Activated naive CD4-positive, alpha-beta T cell treated with anti-CD3 and anti-CD28 coated beads, Interleukin-2, amount 10 ng/mL, durations not matched to agents 7 days and 5 days (primary cell): ENCODE measurements around the gene WIZ.
A peak's percentile ranks its signal among the peaks of the same experiment; 100 is the strongest.
"Not testable (repeated sequence)": the region's sequence is repeated elsewhere in the genome, so short reads cannot be mapped to it uniquely, and the experiment has no call there.

Experiments
- CTCF ChIA-PET: fragments of 350-600 bp; sonication (Branson Sonifier 250); formaldehyde crosslinking; loops from one replicate; lab custom pipeline; 2021; ENCODE audit warnings: antibody characterized with exemption; lab: Charles Lee
- DNase-seq: peaks from one replicate; pipeline ENCODE4 v3.0.0-alpha.2; 2020
- H3K27ac Mint-ChIP-seq: one replicate; pipeline ENCODE4 v1.8.0; 2021; ENCODE audit warnings: mild to moderate bottlenecking, moderate library complexity, mixed read lengths
- H3K27me3 Mint-ChIP-seq: one replicate; pipeline ENCODE4 v1.8.0; 2021; ENCODE audit warnings: mild to moderate bottlenecking, mixed read lengths
- H3K36me3 Mint-ChIP-seq: one replicate; pipeline ENCODE4 v1.8.0; 2021; ENCODE audit warnings: mixed read lengths
- H3K4me1 Mint-ChIP-seq: one replicate; pipeline ENCODE4 v1.8.0; 2021; ENCODE audit warnings: mixed read lengths
- H3K4me3 Mint-ChIP-seq: one replicate; pipeline ENCODE4 v1.8.0; 2021; ENCODE audit warnings: mild to moderate bottlenecking, moderate library complexity, mixed read lengths
- H3K9me3 Mint-ChIP-seq: one replicate; pipeline ENCODE4 v1.8.0; 2021; ENCODE audit warnings: mixed read lengths

The WIZ gene

GRCh38 chr19:15424692-15425272, 25.0 kb downstream of the WIZ start:
- Mint-ChIP-seq H3K27ac (no peak overlapping the region), H3K4me1 (peaks cover 6% of the 10 kb centered on the region), H3K9me3 (peaks cover 3% of the 10 kb centered on the region), H3K36me3 (peaks cover 43% of the 10 kb centered on the region), H3K4me3 (no peak overlapping the region), H3K27me3 (no peaks in the 10 kb centered on the region)
- no peak for DNase-seq
- CTCF ChIA-PET: interaction anchor here (0.9 kb wide), 1 partner anchor 39 kb away, joined by 3 read pairs; no protein-coding TSS in a partner anchor

GRCh38 chr19:15424121-15424520, 25.6 kb downstream of the WIZ start:
- H3K4me1 Mint-ChIP-seq: peaks cover 13% of the 10 kb centered on the region
- H3K27me3 Mint-ChIP-seq: no peaks in the 10 kb centered on the region
- H3K9me3 Mint-ChIP-seq: peaks cover 3% of the 10 kb centered on the region
- no peak overlapping the region for H3K4me3 Mint-ChIP-seq
- no peak overlapping the region for H3K27ac Mint-ChIP-seq
- CTCF ChIA-PET: interaction anchor here (0.7 kb wide), 1 partner anchor 132 kb away, joined by 3 read pairs; no protein-coding TSS in a partner anchor
- H3K36me3 Mint-ChIP-seq: peaks cover 43% of the 10 kb centered on the region
- no peak for DNase-seq

GRCh38 chr19:15423130-15423529, 26.6 kb downstream of the WIZ start:
- CTCF ChIA-PET: no interaction called here
- no peak for DNase-seq
- Mint-ChIP-seq H3K4me1 (peaks cover 11% of the 10 kb centered on the region), H3K27me3 (peaks cover 4% of the 10 kb centered on the region), H3K27ac (no peak overlapping the region), H3K36me3 (peaks cover 43% of the 10 kb centered on the region), H3K4me3 (no peak overlapping the region), H3K9me3 (peaks cover 3% of the 10 kb centered on the region)

- Mint-ChIP-seq H3K9me3 (peaks cover 3% of the 10 kb centered on the region), H3K27ac (no peak overlapping the region), H3K4me3 (no peak overlapping the region), H3K27me3 (peaks cover 4% of the 10 kb centered on the region), H3K4me1 (peaks cover 17% of the 10 kb centered on the region), H3K36me3 (peaks cover 41% of the 10 kb centered on the region)
- CTCF ChIA-PET: interaction anchor here (7.3 kb wide), 1 partner anchor 131 kb away, joined by 152 read pairs; no protein-coding TSS in a partner anchor
- DNase-seq: no peak
These were observed 27.3 kb downstream of the WIZ start for GRCh38 chr19:15422296-15423075.

GRCh38 chr19:15421721-15422260, 28.0 kb downstream of the WIZ start:
- H3K36me3 Mint-ChIP-seq: peaks cover 36% of the 10 kb centered on the region
- DNase-seq: no peak
- H3K27ac Mint-ChIP-seq: no peak overlapping the region
- H3K9me3 Mint-ChIP-seq: peaks cover 3% of the 10 kb centered on the region
- H3K27me3 Mint-ChIP-seq: peaks cover 4% of the 10 kb centered on the region
- peaks cover 24% of the 10 kb centered on the region for H3K4me1 Mint-ChIP-seq
- no peak overlapping the region for H3K4me3 Mint-ChIP-seq
- CTCF ChIA-PET: interaction anchor here (3.6 to 7.3 kb wide), 2 partner anchors 9 to 132 kb away, joined by 19 to 152 read pairs; no protein-coding TSS in a partner anchor

GRCh38 chr19:15421136-15421695, 28.5 kb downstream of the WIZ start:
- Mint-ChIP-seq H3K27me3 (peaks cover 4% of the 10 kb centered on the region), H3K9me3 (peaks cover 3% of the 10 kb centered on the region), H3K27ac (no peak overlapping the region), H3K4me1 (peaks cover 30% of the 10 kb centered on the region), H3K4me3 (no peak overlapping the region), H3K36me3 (peaks cover 36% of the 10 kb centered on the region)
- DNase-seq: no peak
- CTCF ChIA-PET: interaction anchor here (3.1 to 7.3 kb wide), 3 partner anchors 9 to 133 kb away, joined by 17 to 152 read pairs (median 19); partner anchors contain the start of gene AKAP8

GRCh38 chr19:15419413-15420025, 30.2 kb downstream of the WIZ start:
- H3K36me3 Mint-ChIP-seq: peaks cover 37% of the 10 kb centered on the region
- CTCF ChIA-PET: interaction anchor here (0.8 to 7.3 kb wide), 23 partner anchors 9 to 327 kb away, joined by 3 to 152 read pairs (median 5); partner anchors contain the start of genes AKAP8 and RASAL3
- no peak for DNase-seq
- peaks cover 4% of the 10 kb centered on the region for H3K27me3 Mint-ChIP-seq
- H3K4me1 Mint-ChIP-seq: peaks cover 34% of the 10 kb centered on the region
- peaks cover 3% of the 10 kb centered on the region for H3K9me3 Mint-ChIP-seq
- peak overlapping the region; percentile 98 for H3K27ac Mint-ChIP-seq
- peak overlapping the region; percentile 99 for H3K4me3 Mint-ChIP-seq

- Mint-ChIP-seq H3K36me3 (peaks cover 32% of the 10 kb centered on the region), H3K27ac (peak within 1 kb of the TSS; percentile 98)
- CTCF ChIA-PET: interaction anchor here (0.7 to 7.3 kb wide), 23 partner anchors 9 to 327 kb away, joined by 3 to 152 read pairs (median 5); partner anchors contain the start of genes AKAP8 and RASAL3
These were observed 31.0 kb downstream of the WIZ start, which contains the start of gene AKAP8L for GRCh38 chr19:15418579-15419412. AKAP8L (minus strand) TSS chr19:15418988; CDS start chr19:15418923, 65 bp downstream.

GRCh38 chr19:15418231-15418578, 31.6 kb downstream of the WIZ start:
- Mint-ChIP-seq H3K36me3 (peaks cover 28% of the 10 kb centered on the region), H3K4me3 (peak overlapping the region; percentile 99), H3K4me1 (peaks cover 37% of the 10 kb centered on the region), H3K27ac (peak overlapping the region; percentile 98), H3K27me3 (peaks cover 4% of the 10 kb centered on the region), H3K9me3 (no peaks in the 10 kb centered on the region)
- DNase-seq: no peak
- CTCF ChIA-PET: interaction anchor here (1.0 to 7.3 kb wide), 9 partner anchors 15 to 241 kb away, joined by 3 to 152 read pairs (median 8); partner anchors contain the start of genes AKAP8 and RASAL3

More at GRCh38 chr19:15418579-15419412, 31.0 kb downstream of the WIZ start, which contains the start of gene AKAP8L:
- Mint-ChIP-seq H3K27me3 (peaks cover 4% of the 10 kb centered on the region), H3K9me3 (peaks cover 3% of the 10 kb centered on the region), H3K4me1 (peaks cover 34% of the 10 kb centered on the region), H3K4me3 (peak within 1 kb of the TSS; percentile 99)
- DNase-seq: peak; percentile 100

GRCh38 chr19:15417699-15418098, 32.1 kb downstream of the WIZ start:
- Mint-ChIP-seq H3K4me1 (peaks cover 41% of the 10 kb centered on the region), H3K27ac (peak overlapping the region; percentile 98), H3K27me3 (peaks cover 4% of the 10 kb centered on the region), H3K36me3 (peaks cover 23% of the 10 kb centered on the region), H3K4me3 (peak overlapping the region; percentile 99), H3K9me3 (no peaks in the 10 kb centered on the region)
- DNase-seq: no peak
- CTCF ChIA-PET: interaction anchor here (0.6 to 7.3 kb wide), 5 partner anchors 25 to 240 kb away, joined by 3 to 152 read pairs (median 3); partner anchors contain the start of gene RASAL3

- peaks cover 33% of the 10 kb centered on the region for H3K4me1 Mint-ChIP-seq
- H3K27ac Mint-ChIP-seq: peak overlapping the region; percentile 49
- CTCF ChIA-PET: interaction anchor here (1.6 kb wide), 1 partner anchor 143 kb away, joined by 3 read pairs; no protein-coding TSS in a partner anchor
These were observed 36.9 kb downstream of the WIZ start for GRCh38 chr19:15412832-15413231.

GRCh38 chr19:15411351-15411750, 38.4 kb downstream of the WIZ start:
- H3K4me3 Mint-ChIP-seq, H3K27ac Mint-ChIP-seq, CTCF ChIA-PET, H3K27me3 Mint-ChIP-seq, H3K9me3 Mint-ChIP-seq: not testable (repeated sequence)
- Mint-ChIP-seq H3K4me1 (peaks cover 20% of the 10 kb centered on the region), H3K36me3 (peaks cover 29% of the 10 kb centered on the region)
- peak; percentile 6 for DNase-seq

More at GRCh38 chr19:15412832-15413231, 36.9 kb downstream of the WIZ start:
- Mint-ChIP-seq H3K27me3 (no peaks in the 10 kb centered on the region), H3K36me3 (peaks cover 30% of the 10 kb centered on the region), H3K9me3 (no peaks in the 10 kb centered on the region), H3K4me3 (no peak overlapping the region)
- DNase-seq: no peak
